ENCODE results near the gene MAGEF1.

DNA sequence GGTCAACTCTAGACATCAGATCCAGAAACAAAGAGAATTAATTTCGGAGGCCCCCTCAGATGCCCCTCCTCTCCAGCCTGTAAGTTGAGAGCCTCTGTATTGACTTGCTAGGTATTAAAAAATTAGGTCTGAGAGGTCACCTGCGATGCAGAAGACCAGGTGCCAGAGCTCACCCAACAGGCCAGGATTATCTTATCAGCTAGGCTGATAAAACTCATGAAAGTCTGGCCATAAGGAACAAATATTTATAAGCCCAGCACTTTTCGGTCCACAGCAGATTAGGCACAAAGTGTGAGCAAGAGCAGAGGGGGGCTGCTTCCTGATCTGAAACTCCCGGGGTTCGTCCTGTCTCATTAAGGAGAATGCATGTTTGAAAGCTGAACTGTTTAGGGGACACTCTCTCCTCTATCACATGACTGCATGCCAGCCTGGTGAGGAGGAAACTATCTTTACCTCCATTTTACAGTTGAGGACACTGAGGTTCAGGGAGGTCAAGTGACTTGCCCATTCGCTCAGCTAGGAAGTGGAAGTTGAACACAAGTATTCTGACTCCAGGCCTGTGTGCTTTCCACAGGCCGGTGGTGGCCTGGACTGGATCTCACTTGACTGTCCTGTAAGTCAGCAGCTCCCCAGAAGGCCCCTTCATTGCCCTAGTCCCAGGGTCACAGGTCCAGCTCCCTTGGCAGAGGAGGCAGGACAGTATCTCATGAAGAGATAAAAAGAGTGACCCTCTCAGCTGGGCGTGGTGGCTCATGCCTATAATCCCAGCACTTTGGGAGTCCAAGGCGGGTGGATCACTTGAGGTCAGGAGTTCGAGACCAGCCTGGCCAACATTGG, 39.6 kb upstream of the MAGEF1 start:
- TF ChIP-seq, protein P1, sequence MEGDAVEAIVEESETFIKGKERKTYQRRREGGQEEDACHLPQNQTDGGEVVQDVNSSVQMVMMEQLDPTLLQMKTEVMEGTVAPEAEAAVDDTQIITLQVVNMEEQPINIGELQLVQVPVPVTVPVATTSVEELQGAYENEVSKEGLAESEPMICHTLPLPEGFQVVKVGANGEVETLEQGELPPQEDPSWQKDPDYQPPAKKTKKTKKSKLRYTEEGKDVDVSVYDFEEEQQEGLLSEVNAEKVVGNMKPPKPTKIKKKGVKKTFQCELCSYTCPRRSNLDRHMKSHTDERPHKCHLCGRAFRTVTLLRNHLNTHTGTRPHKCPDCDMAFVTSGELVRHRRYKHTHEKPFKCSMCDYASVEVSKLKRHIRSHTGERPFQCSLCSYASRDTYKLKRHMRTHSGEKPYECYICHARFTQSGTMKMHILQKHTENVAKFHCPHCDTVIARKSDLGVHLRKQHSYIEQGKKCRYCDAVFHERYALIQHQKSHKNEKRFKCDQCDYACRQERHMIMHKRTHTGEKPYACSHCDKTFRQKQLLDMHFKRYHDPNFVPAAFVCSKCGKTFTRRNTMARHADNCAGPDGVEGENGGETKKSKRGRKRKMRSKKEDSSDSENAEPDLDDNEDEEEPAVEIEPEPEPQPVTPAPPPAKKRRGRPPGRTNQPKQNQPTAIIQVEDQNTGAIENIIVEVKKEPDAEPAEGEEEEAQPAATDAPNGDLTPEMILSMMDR (IDR thresholded peaks at IDR 0.05), result no peak
- no peak for TF ChIP-seq EZH2 (IDR thresholded peaks at IDR 0.05)
